SK-N-SH (cell line): Measurements from ENCODE around the gene TLR3.

Experiments
- CTCF ChIP-seq: fragments of 200-600 bp; sonication (generic); IDR thresholded peaks from 2 replicates; pipeline ENCODE4 v1.6.1; 2017; ENCODE audit warnings: antibody characterized with exemption, mild to moderate bottlenecking, moderate library complexity
- RFX5 ChIP-seq: IDR thresholded peaks from 2 replicates; pipeline ENCODE4 v1.6.1; 2012; ENCODE audit warnings: mild to moderate bottlenecking, improper control_type of control experiment, low read length

- TF ChIP-seq CTCF (no peak), RFX5 (no peak)
Observed at GRCh38 chr4:186058980-186059316, 10.0 kb upstream of the TLR3 start.
